ENCODE measurements around the gene ZNF385B.

DNA sequence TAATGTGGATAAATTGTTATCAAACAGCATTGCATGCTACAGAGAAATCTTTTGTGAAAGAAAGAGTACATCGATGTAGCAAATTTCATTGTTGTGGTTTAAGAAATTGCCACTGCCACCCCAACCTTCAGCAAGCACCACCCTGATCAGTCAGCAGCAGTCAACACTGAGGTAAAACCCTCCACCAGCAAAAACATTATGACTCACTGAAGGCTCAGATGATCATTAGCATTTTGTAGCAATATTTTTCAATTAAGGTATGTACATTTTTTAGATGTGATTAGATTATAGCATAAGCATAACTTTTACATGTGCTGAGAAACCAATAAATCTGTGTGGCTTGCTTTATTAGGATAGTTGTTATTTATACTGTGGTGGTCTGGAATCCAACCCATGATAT is 75.5 kb downstream of the ZNF385B start:
- TF ChIP-seq POLR2A (IDR thresholded peaks at IDR 0.05), result no peak
- TF ChIP-seq, protein P1, sequence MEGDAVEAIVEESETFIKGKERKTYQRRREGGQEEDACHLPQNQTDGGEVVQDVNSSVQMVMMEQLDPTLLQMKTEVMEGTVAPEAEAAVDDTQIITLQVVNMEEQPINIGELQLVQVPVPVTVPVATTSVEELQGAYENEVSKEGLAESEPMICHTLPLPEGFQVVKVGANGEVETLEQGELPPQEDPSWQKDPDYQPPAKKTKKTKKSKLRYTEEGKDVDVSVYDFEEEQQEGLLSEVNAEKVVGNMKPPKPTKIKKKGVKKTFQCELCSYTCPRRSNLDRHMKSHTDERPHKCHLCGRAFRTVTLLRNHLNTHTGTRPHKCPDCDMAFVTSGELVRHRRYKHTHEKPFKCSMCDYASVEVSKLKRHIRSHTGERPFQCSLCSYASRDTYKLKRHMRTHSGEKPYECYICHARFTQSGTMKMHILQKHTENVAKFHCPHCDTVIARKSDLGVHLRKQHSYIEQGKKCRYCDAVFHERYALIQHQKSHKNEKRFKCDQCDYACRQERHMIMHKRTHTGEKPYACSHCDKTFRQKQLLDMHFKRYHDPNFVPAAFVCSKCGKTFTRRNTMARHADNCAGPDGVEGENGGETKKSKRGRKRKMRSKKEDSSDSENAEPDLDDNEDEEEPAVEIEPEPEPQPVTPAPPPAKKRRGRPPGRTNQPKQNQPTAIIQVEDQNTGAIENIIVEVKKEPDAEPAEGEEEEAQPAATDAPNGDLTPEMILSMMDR (IDR thresholded peaks at IDR 0.05), result no peak

Measured in heart left ventricle (tissue), 13 donors.